Right cardiac atrium (tissue), 5 donors: ENCODE measurements around the gene ALDH16A1. TPM values are rescaled to one million over a fixed set of nuclear protein-coding genes. Genes with fewer than 3 reads are reported as not detected.
"Not testable (repeated sequence)": the region's sequence is repeated elsewhere in the genome, so short reads cannot be mapped to it uniquely, and the experiment has no call there.

Experiments used
- ATAC-seq, 2 donors: fragments of 200-7000 bp; cut with Tn5 transposase; one replicate each; pipeline versions ENCODE4 v1.8.0 to v1.9.1; 2020; ENCODE audit warnings: moderate library complexity in 2 of 2, mild to moderate bottlenecking in 1 of 2
- DNase-seq, 3 donors: peaks; one replicate each; pipeline ENCODE4 v3.0.0-alpha.2; 2020
- H3K27ac ChIP-seq: one replicate; pipeline ENCODE4 v1.5.1; 2013; ENCODE audit warnings: mild to moderate bottlenecking, low read length, control low read depth, moderate library complexity
- H3K27me3 ChIP-seq: one replicate; pipeline ENCODE4 v1.6.1; 2013; ENCODE audit not compliant: control insufficient read depth, insufficient read depth
- H3K4me1 ChIP-seq: one replicate; pipeline ENCODE4 v1.6.1; 2013; ENCODE audit warnings: low read length; ENCODE audit not compliant: control insufficient read depth, insufficient read depth
- H3K4me3 ChIP-seq: one replicate; pipeline ENCODE4 v1.5.1; 2013; ENCODE audit warnings: low read length, control low read depth
- H3K9me3 ChIP-seq: one replicate; pipeline ENCODE4 v1.6.1; 2013; ENCODE audit warnings: low read length; ENCODE audit not compliant: control insufficient read depth
- WGBS: extraction: QIAGEN DNeasy Blood & Tissue Kit; methylation state at CpG from one replicate; pipeline ENCODE4 v1.1.7; 2013; 5-methylcytosine and 5-hydroxymethylcytosine counted together
- intact Hi-C, 4 donors: fragments of 100-400 bp; cut with DNase I; formaldehyde crosslinking; loops; one replicate each; pipeline versions ENCODE4 v1.11.0 to v1.14.0; 2022 to 2023
- polyA plus RNA-seq: library from polyadenylated mRNA; stranded (reverse); fragments of 200-250 nt; gene quantifications from one replicate; pipeline ENCODE4 v1.2.3, GENCODE V29; 2013
- total RNA-seq, 4 donors: library from RNA; stranded (reverse); fragmentation: NEBNext Ultra II Directional; extraction: Animal tissue kit (Norgen Biotek cat#: 25700); gene quantifications; one replicate each; pipeline ENCODE4 v1.2.1, GENCODE V29; 2021
- donor health status: healthy with polysubstance abuse.
- donor health status: DM: no; HTN: yes; CAD: no.
- donor health status: DM: no; HTN: no; CAD: no.
- donor health status: DM: no; HTN: yes; CAD: no; lungs with severe emphysema.
- donor health status: DM: yes; HTN: yes; CAD: no.

ALDH16A1 gene
- total and polyA plus RNA-seq, 5 donors, result 9.3 to 17.7 (median 11.4) TPM

- ATAC-seq, result no peak
- Histone ChIP-seq H3K27me3 (no peaks in the 10 kb centered on the region), H3K4me3 (no peak overlapping the region), H3K4me1 (no peaks in the 10 kb centered on the region), H3K9me3 (no peaks in the 10 kb centered on the region), H3K27ac (no peak overlapping the region)
- intact Hi-C loops, result no loop called here
- peak in 1 of 3 donors; percentile 20 for DNase-seq
- WGBS, result 85% methylated on average over 7 of the region's 7 CpGs
Observed at GRCh38 chr19:49450405-49450804, 2.6 kb upstream of the ALDH16A1 start.

- peak within 1 kb of the TSS; percentile 78 for H3K4me3 ChIP-seq
- no peaks in the 10 kb centered on the region for H3K4me1 ChIP-seq
- WGBS, result 1% methylated on average over 42 of the region's 42 CpGs
- DNase-seq (peak; percentile 96 to 99 (median 97)), ATAC-seq (peak; percentile 84 to 86)
- intact Hi-C loops, result no loop called here
- peak within 1 kb of the TSS; percentile 98 for H3K27ac ChIP-seq
- H3K27me3 ChIP-seq, result no peaks in the 10 kb centered on the region
- H3K9me3 ChIP-seq, result no peaks in the 10 kb centered on the region
Observed at GRCh38 chr19:49451430-49452181, 1.4 kb upstream of the ALDH16A1 start, which contains the start of gene PIH1D1. Gene PIH1D1, minus strand, starts transcription at chr19:49451814. Its CDS starts 240 bp downstream, at chr19:49451574.

- ATAC-seq, result no peak
- Histone ChIP-seq H3K27me3 (no peaks in the 10 kb centered on the region), H3K4me1 (no peaks in the 10 kb centered on the region), H3K27ac (peak overlapping the region; percentile 98), H3K9me3 (no peaks in the 10 kb centered on the region), H3K4me3 (peak overlapping the region; percentile 78)
- intact Hi-C loops, result no loop called here
- WGBS, result 36% methylated on average over 10 of the region's 10 CpGs
- DNase-seq, result peak in 1 of 3 donors; percentile 48
Observed at GRCh38 chr19:49453757-49454240, 774 bp downstream of the ALDH16A1 start.

- Histone ChIP-seq H3K27me3 (no peaks in the 10 kb centered on the region), H3K4me1 (no peaks in the 10 kb centered on the region), H3K27ac (no peak overlapping the region), H3K9me3 (no peaks in the 10 kb centered on the region), H3K4me3 (no peak overlapping the region)
- 46% methylated on average over 5 of the region's 5 CpGs for WGBS
- DNase-seq (no peak), ATAC-seq (no peak)
- intact Hi-C loops, result no loop called here
Observed at GRCh38 chr19:49455773-49456172, 2.7 kb downstream of the ALDH16A1 start.

GRCh38 chr19:49456326-49456725 is 3.3 kb downstream of the ALDH16A1 start:
- 65% methylated on average over 5 of the region's 5 CpGs for WGBS
- Histone ChIP-seq H3K27ac (peak overlapping the region; percentile 88), H3K4me3 (no peak overlapping the region), H3K4me1 (no peaks in the 10 kb centered on the region), H3K9me3 (no peaks in the 10 kb centered on the region), H3K27me3 (no peaks in the 10 kb centered on the region)
- DNase-seq (no peak), ATAC-seq (no peak)
- intact Hi-C loops, result no loop called here

GRCh38 chr19:49458567-49458903 is 5.5 kb downstream of the ALDH16A1 start:
- ATAC-seq, result no peak
- Histone ChIP-seq H3K4me1 (no peaks in the 10 kb centered on the region), H3K27me3 (no peaks in the 10 kb centered on the region), H3K27ac (peak overlapping the region; percentile 43), H3K4me3 (no peak overlapping the region), H3K9me3 (no peaks in the 10 kb centered on the region)
- 93% methylated on average over 5 of the region's 5 CpGs for WGBS
- DNase-seq, result no peak
- intact Hi-C loops, result no loop called here

- ATAC-seq (no peak), DNase-seq (no peak)
- Histone ChIP-seq H3K4me3 (no peak overlapping the region), H3K4me1 (no peaks in the 10 kb centered on the region), H3K27me3 (no peaks in the 10 kb centered on the region), H3K27ac (no peak overlapping the region), H3K9me3 (no peaks in the 10 kb centered on the region)
- intact Hi-C loops, result no loop called here
- 95% methylated on average over 12 of the region's 12 CpGs for WGBS
Observed at GRCh38 chr19:49459388-49459787, 6.4 kb downstream of the ALDH16A1 start.

- H3K27ac ChIP-seq, ATAC-seq, intact Hi-C loops, DNase-seq, H3K27me3 ChIP-seq, H3K4me1 ChIP-seq, H3K9me3 ChIP-seq, H3K4me3 ChIP-seq: not testable (repeated sequence)
- WGBS, result 0% methylated on average over 1 of the region's 1 CpG
Observed at GRCh38 chr19:49461130-49461529, 8.1 kb downstream of the ALDH16A1 start.

GRCh38 chr19:49461656-49462055 is 8.6 kb downstream of the ALDH16A1 start:
- H3K9me3 ChIP-seq, result no peaks in the 10 kb centered on the region
- intact Hi-C loops, result no loop called here
- WGBS, result 98% methylated on average over 37 of the region's 37 CpGs
- DNase-seq (no peak), ATAC-seq (no peak)
- no peaks in the 10 kb centered on the region for H3K27me3 ChIP-seq
- no peak overlapping the region for H3K4me3 ChIP-seq
- H3K27ac ChIP-seq, result no peak overlapping the region
- no peaks in the 10 kb centered on the region for H3K4me1 ChIP-seq

GRCh38 chr19:49462492-49462891 is 9.5 kb downstream of the ALDH16A1 start:
- intact Hi-C loops, result no loop called here
- DNase-seq (no peak), ATAC-seq (no peak)
- H3K4me3 ChIP-seq, result no peak overlapping the region
- no peaks in the 10 kb centered on the region for H3K9me3 ChIP-seq
- no peaks in the 10 kb centered on the region for H3K27me3 ChIP-seq
- H3K27ac ChIP-seq, result no peak overlapping the region
- no peaks in the 10 kb centered on the region for H3K4me1 ChIP-seq
- 84% methylated on average over 12 of the region's 12 CpGs for whole genome bisulfite sequencing

- WGBS, result 90% methylated on average over 39 of the region's 39 CpGs
- intact Hi-C loops, result no loop called here
- no peak overlapping the region for H3K27ac ChIP-seq
- H3K9me3 ChIP-seq, result no peaks in the 10 kb centered on the region
- no peak overlapping the region for H3K4me3 ChIP-seq
- DNase-seq, result no peak
- ATAC-seq, result no peak
- peaks cover 5% of the 10 kb centered on the region for H3K4me1 ChIP-seq
- no peaks in the 10 kb centered on the region for H3K27me3 ChIP-seq
Observed at GRCh38 chr19:49463960-49464740, 11.1 kb downstream of the ALDH16A1 start.
